NCI-H1105 treated with DMSO at 0.1 percent for 48 hours (cell line): Measurements from ENCODE around the gene PTPRM.

Experiments
- DNase-seq: peaks from one replicate; lab custom pipeline; 2025; lab: John Stamatoyannopoulos, UW

PTPRM gene

DNA sequence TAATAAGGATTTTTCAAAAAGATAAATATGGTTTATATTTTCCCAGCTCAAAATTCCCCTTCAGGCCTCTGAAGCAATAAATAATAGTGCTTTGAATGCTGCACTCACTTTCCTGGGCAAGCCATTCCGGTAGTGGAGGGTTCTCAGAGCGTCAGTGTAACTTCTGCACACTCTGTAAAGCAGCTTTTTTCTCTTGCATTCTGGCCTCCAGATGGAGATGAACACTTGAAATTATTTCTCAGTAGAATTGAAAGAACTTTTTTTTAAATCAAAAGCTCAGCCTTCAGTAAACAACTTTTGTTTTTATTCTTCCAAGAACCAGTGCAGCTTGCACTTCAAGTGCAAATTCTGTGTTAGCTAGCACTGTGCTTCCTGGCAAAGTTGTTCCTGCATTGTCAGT is 761.0 kb downstream of the PTPRM start:
- no peak for DNase-seq

DNA sequence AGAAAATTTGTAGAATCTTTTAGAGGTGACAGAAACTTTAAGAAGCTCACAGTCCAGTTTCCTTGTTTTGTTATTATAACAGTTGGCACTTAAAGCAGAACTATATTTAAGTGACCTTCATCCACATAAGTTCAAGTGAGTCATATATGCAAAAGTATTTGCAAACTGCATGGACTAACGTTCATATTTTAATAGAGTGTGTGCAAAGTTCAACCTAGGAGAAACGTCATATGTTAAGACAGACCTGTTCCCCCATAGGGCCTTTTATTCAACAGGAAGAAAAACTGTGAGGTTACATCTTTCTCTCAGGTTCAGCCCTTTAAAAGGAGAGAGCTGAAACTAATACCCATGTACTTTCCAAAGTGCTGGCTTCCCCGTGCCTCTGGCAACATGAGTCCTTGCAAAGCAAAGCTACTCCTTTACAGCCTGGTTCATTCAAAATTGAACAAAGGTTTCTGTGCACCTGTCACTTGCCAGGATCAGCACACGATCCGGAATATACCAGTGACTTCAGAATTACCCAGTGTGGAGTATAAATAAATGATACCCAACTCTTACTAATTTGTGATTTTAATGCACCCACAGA is 762.2 kb downstream of the PTPRM start:
- DNase-seq: no peak

DNA sequence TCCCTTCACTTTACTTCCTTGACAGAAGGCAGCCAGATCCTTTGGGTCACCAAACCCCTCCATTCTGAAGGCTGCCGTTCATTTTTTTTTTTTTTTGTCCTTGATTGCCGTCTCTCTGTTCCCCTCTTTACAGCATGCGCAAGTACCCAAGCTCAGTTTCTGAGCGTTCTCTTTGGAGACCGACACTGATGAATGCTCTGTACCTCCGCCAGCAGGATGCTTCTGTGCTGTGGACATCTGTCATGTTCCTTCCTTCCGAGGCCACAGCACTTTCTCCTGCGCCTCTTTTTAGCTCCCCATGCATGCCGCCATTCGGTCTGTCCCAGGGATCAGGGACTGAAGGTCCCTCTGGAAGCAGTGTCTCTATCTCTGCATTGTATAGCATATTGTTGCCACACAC is 763.5 kb downstream of the PTPRM start:
- DNase-seq: no peak

DNA sequence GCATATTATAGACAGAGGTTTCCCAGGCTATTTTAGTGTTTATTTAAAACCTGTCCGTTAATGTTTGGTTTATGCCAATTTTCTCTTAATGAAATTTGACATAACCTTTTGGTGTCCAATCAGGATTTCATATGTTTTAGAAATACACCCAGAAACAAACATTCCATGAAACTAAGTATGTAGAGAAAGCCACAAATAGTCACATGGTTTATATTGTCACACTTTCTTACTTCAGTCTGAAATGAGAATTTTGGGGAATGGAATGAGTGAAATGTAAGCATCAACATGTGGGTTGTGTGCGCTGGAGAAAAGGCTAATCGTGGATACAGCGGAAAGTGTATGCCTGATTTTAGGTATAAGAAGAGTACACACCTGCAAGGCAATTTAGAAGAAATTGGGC is 765.2 kb downstream of the PTPRM start:
- no peak for DNase-seq

DNA sequence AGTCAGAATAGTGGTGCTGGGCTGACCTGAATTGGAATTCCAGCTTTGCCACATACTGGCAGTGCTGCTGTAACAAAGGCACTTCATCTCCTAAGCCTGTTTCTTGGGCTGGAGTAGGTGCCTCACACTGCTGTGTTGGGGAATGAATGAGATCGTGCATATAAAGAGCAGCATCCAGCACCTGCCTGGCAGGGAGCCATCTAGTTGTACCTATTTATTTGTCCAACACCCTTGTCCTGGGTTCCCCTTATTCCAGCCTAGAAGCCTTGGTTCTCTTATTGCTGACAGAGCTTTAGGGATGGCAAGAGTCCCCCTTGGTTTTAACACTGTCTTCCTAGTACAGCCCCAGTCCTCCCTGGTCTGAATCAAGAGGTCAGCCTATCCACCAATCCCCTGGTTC is 766.8 kb downstream of the PTPRM start:
- DNase-seq: no peak

DNA sequence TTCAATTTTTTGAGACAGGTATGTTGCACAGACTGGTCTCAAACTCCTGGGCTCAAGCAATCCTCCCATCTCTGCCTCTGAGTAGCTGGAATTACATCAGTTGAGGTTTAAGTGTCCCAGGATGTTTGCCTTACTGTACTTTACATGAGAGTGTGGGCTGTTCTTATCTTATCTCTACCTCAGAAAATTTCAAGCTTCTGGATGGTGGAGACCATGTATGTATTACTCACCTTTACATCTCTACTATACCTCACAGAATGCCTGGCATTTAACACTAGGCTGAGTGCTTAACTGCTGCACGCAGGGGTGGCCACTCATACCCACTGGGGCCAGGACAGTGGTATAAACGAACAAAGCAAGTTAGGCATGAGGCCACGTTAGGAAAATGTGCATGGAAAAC is 770.1 kb downstream of the PTPRM start:
- no peak for DNase-seq

DNA sequence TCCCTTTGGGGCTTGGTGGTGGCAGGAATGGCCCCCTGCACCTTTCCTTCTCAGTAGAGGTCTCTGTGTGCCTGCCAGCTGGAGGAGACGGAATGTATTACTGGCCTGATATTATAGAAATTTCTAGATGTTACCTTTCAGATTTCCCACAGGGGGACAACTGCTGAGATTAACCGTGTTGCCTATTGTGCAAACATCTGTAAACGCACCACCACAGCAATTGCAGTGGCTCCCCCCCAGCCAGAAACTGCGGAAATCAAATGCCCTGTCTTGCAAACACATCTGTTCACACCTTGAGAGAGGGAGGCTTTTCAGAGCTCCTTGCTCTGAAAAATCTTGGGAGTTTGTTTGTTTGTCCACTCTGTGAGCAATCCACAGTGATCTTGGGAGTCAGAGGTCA is 772.1 kb downstream of the PTPRM start:
- DNase-seq: no peak

DNA sequence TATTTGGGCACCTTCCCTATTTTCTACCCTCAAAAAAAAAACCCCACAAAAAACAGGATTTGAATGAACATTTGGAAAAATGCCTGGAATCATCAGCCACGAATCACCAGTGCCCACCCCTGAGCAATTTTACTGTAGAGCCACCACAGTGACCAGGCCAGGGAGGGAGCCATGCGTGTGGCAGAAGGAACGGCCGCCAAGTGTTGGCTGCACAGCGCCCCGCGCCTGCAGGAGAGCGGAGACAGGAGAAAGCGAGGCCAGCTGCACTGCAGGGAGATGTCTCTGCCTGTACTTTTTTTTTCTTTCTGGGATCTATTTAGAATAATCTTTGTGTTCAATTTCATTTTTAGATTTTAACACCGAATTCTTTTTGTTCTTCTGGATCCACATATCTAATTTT is 772.8 kb downstream of the PTPRM start:
- no peak for DNase-seq

DNA sequence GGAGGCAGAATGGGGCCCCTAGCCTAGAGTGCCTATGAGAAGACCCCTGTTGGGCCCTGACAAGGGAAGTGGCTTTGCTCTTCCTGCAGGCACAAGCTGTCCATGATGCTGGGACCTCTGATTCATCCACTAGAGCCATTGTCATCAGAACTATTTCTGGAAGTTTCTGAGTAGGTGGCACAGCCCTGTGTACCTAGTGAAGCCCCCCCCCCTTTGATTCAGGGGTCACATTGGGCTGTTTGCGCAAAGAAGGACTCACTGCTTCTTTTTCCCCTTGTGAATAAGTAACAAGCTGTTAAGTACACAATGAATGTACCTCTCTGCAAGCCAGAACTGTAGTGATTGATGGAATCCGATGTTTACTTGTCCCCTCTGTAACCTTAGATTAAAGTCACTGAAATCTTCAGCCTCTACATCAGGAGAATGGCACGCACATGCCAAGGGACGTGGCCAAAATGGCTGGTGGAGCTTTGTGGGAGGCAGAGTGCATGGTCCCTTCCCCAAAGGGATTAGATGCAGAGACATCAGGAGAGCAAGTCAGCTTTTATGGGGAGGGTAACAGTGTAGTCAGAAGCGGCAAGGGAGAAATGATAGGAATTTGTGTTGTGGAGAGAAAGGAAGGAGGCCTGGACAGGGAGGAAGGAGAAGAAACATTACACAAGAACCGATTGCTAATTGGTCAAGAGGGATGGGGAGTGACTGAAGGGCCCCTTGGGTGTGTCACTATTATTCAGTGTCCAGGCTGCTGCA is 774.5 kb downstream of the PTPRM start:
- no peak for DNase-seq

DNA sequence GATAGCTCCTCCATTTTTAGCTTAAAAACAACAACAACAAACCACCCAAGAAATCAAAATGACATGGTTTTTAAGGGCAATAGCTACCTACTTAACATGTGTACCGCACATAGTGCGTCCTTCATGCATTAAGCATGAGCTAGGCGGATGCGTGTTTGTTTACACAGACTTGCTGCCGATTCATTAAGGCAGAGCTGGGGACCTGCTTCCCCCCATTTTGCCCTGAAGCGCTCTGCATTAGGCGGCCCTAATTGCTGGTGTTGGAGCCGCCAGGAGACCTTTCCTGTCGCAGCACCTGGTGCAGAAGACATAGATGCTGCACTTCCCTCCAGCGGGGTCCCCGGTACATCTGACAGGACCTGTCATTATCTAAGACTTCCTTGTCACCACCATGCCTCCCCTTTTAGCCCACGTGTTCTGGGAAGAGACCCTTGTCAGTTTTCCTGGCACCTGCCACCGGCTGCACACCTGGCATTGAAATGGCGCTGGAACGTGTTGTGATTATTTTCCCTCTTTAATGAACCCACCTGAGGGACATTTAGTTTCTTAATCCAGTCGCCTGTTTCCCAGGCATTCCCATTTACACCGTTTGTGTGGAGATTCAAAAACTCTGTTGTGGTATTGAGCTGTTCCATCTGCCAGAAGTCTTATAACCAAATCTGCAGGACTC is 781.1 kb downstream of the PTPRM start:
- peak; percentile 88 for DNase-seq

DNA sequence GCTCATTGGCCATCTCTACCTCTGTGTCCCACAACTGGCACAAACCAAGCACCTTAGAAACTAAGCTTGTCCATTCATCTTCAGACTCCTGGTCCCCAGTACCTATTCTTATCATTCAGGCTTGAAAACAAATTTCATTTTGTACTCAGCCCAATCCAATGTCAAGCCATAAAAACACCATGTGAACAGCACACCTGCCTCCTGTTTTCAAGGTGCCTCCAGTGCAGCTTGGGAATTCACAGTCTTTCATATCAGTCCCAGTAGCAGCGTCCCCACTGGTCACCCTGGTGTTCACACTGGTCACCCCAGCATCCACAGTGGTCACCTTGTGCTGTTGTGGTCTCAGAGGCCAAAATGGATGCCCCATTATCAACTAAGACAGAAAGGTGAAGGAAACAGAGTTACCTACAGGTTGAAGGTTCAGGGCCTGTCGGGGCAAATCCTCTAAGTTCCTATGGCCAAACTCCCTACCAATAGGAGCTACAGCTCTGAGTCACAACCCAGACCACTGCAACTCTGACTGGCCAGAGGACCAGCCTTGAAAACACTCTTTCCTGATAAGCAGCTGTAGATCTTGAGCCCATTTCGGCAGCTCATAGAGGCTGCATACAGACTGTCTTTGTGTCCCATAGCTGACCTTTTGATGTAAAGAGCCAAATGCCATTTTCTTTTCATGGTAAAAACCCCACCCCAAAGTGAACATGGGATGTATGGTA is 782.6 kb downstream of the PTPRM start:
- no peak for DNase-seq

DNA sequence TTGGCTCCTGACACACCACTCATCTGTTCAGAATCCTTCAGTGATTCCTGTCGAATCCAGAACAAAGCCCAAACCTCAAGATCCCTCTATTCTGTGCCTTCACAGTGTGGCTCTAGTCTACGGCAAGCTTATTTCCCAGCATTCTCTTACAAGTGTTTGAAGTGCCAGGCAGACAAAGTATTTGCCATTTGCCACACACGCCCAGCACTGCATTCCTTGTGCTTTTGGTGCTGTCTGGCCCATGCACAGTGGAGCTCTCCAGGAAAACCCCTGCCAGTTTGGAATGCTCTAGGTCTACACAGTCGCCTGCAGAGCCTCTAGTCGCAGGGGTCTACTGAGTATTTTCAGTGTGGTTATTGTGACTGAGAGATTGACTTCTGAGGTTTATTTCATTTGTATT is 783.5 kb downstream of the PTPRM start:
- DNase-seq: no peak

DNA sequence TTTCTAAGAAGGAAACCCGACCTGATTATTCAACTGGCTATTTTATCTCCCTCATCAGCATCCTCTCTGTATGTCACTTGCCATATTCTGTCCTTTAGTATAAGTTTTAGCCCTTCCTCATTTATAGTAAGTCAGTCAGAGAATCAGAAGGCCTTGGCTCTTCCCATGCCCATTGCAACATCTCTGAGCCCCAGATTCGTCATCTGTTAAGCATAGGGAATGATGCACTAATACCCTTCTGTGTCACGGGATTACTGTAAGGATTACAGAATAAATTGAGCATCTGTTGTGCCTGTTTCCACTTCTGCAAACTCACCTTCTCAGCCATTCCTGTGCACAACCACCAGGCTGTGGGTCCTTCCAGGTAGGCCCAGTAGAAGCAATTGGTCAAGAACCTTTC is 784.0 kb downstream of the PTPRM start:
- no peak for DNase-seq

DNA sequence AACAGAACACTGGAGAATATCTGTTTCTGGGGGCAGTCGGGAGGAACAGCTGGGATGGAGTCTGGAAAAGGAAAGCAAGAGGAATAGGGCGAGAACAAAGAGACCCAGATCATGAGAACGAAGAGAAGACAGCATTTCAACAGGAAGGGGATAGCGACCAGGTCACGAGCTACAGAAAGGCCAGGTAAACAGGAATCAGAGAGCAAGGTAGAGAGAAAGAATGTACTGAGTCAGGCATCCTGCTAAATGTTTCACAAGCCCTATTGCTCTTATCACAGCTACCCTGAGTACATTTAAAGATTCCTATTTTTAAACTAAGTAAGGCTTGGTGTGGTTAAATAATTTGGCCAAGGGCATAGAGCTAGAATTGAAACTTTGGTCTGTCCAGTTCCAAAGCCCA is 787.2 kb downstream of the PTPRM start:
- no peak for DNase-seq

DNA sequence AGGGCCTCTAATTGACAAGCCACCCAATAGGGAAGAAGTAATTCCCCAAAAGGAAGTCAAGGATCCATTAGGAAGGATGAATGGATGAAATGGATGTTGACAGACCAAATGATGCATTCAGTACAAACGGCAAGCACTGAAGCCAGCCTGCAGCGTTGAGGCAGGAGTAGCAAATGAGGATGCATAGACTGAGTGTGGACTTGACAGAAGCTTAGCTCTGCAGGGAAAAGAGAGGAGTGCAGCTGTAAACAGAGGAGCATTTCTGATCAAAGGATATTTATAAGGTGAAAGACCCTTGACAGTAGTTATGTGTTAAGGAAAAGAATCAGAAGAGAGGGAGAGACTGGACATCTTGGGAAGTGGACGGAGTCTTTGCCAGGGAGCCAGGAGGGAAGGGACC is 788.9 kb downstream of the PTPRM start:
- DNase-seq: no peak

DNA sequence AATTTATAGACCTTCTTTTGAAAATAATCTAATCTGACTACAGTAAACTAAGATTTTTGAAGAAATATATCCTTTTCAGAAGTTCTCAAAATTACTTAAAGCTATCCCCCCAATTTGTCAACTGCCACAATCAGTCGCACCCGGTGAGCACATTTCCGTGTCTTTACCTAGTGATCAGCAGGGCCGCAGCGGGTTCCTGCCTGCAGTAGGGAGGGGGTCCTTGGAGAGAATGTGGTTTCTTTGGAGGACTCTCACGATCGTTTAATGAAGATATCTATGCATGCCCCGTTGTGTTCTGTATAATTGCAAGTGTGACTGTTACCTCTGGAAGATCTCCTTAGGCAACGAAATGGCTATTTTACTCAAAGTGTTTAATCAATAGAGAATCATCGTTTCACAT is 790.2 kb downstream of the PTPRM start:
- no peak for DNase-seq

DNA sequence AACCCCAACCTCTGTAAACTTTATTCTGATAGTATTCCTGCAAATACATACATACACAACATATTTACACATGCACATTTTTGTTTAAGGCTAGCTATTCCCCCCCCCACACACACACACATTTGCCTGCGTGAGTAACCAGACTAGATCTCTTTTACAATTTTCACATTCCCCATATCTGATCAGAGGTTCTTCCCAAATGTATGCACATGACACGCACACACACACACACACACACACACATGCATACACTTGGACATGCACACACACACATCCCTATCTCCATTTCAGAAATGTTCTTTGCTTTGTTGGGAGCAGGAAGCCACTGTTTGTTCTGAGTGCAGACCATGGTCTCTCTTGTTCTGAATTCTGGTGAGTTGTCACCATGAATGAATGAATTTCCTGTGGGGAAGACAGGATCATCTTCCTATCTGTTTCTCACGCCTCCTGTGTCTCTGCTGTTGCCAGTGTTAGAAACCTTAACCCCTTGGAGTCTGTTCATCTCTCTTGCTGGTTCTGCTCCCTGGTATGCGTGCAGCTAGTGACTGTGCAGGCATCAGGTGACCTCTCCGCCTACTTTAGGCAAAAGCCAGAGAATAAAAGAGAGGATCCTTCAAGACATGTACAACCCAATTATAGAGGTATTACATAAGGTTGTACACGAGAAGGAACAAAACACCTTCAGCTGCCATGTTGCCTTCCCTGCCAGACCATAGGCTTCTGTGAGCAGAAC is 791.1 kb downstream of the PTPRM start:
- DNase-seq: no peak

DNA sequence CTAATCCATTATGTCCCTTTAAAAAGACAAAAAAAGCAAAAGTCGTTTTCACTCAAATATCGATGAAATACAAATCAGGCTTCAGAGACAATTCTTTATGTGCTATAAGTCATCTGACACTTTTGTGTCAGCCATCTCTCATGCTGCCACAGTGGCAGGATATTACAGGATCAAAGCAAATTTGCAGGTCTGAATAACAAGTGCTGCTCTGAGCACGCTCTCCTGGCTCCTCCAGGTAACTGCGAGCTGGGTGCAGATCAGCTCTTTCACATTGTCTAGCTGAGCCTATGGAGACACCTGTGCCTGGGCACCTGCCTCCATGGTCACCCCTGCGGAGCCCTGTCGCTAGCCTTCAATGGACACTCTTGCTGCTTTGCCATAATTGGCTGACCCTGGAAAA is 792.0 kb downstream of the PTPRM start:
- DNase-seq: peak; percentile 9

DNA sequence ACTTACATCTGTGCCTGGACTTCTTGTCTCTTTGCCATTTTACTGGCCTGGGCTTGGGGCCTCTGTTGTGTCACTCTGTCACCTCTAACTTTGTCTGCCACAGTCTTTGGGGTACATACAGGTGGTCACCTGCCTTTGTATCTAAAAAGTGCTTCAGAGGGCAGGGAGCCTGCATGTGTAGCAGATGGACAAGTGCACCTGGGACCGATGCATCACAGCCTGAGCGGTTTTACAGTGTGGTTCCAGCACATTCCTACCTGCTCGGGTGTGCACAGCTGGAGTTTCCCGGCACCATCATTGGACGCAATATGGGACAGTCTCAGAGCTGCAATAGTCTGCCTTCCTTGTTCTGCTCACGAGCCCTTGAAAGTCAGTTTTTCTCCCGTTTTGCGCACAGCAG is 792.4 kb downstream of the PTPRM start:
- no peak for DNase-seq

DNA sequence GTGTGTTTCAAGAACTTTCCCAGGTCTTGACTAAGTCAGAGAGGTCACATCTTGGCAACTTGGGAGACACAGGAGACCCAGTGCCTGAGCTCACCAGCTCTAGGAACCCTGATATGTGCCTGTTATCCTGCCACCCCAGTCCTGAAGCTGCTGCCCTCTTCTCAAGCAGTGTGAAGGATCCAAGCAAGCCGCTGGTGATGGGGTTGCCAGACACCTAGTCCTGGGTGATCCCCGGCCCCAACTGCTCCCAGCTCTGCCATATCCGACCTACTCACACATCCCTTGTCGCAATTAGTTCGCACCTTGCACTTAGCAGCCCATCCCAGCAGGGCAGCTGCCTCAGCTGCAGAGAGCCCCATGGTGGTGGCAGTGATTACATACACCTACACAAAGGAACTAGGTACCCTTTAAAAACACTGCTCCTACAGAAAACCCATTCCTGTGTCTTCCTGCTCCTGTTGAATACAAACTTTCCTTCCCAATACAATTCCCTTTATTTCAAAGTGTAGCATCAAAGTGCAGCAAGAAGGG is 794.9 kb downstream of the PTPRM start:
- no peak for DNase-seq

DNA sequence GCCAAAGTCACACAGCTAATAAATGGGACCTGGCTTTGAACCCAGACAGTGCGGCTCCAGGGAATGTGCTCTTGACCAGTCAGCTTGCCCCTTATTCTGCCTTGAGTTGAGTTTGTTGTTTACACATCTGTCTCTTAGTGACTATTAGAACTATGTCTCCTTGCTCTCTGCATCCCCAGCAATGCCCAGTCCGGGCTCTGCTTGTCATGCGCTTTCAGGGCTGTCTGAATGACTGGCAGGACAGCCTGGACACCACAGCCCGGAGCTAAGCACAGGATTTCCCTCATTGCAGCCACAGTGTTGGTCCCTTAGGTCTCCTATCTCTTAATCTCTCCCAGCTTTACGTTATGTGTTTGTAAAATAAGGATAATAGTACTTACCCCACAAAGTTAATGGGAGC is 795.7 kb downstream of the PTPRM start:
- no peak for DNase-seq

DNA sequence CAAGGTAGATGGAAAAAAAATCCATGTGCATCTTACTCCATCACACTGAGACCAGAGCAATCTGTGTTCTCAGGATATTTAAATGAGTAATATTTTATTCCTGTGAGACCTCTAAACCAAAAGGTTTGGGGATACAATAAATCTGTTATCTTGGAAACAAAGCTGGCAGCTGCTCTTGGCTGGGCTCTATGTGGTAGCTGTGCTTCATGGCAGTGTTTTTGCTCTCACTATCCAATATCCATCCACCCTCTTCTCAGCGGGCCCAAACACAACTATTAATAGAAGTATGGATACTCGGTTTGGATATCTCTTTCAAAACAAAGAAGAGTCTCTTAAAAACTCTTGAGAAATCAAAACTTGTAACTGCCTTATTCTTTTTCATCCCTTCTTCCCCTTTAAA is 797.3 kb downstream of the PTPRM start:
- no peak for DNase-seq
